Measurements from ENCODE around the gene ZDHHC8.
A peak's percentile ranks its signal among the peaks of the same experiment; 100 is the strongest.

GRCh38 chr22:20116951-20117632 lies 14.5 kb upstream of the ZDHHC8 start, which contains the start of gene TRMT2A:
- TF ChIP-seq POLR2A (IDR thresholded peaks at IDR 0.05) (peak; percentile 66), CTCF (IDR thresholded peaks at IDR 0.05) (peak in 2 of 5 experiments; percentile 15 to 38), POLR2AphosphoS5 (IDR thresholded peaks at IDR 0.05) (peak; percentile 69 to 84 (median 71))
